H9 (cell line): ENCODE results near the gene COX7B2. TPM values are rescaled to one million over a fixed set of nuclear protein-coding genes. Genes with fewer than 3 reads are reported as not detected.

ENCODE experiments used
- DNase-seq: peaks from one replicate; pipeline ENCODE4 v3.0.0-alpha.2; 2017
- H2AFZ ChIP-seq: one replicate; pipeline ENCODE4 v1.6.1; 2013; ENCODE audit warnings: mild to moderate bottlenecking, low read length, control low read depth, moderate library complexity
- H2AK5ac ChIP-seq: 2 replicates; pipeline ENCODE4 v1.6.1; 2013; ENCODE audit warnings: low read length, control low read depth, mixed read lengths; ENCODE audit not compliant: insufficient read length
- H2BK120ac ChIP-seq: one replicate; pipeline ENCODE4 v1.6.1; 2013; ENCODE audit warnings: low read depth, mild to moderate bottlenecking, low read length, control low read depth, inconsistent platforms; ENCODE audit not compliant: poor library complexity, severe bottlenecking
- H2BK12ac ChIP-seq: 2 replicates; pipeline ENCODE4 v1.6.1; 2013; ENCODE audit warnings: low read length, control low read depth, mixed read lengths, low read depth; ENCODE audit not compliant: insufficient read length
- H2BK15ac ChIP-seq: 2 replicates; pipeline ENCODE4 v1.6.1; 2013; ENCODE audit warnings: low read depth, low read length, control low read depth
- H2BK20ac ChIP-seq: one replicate; pipeline ENCODE4 v1.6.1; 2013; ENCODE audit warnings: low read depth, mild to moderate bottlenecking, low read length, control low read depth, inconsistent platforms; ENCODE audit not compliant: poor library complexity, severe bottlenecking
- H2BK5ac ChIP-seq: 2 replicates; pipeline ENCODE4 v1.6.1; 2013; ENCODE audit warnings: low read length, control low read depth, mixed read lengths; ENCODE audit not compliant: insufficient read length
- H3K14ac ChIP-seq: 2 replicates; pipeline ENCODE4 v1.6.1; 2013; ENCODE audit warnings: low read length, control low read depth; ENCODE audit not compliant: insufficient read depth
- H3K18ac ChIP-seq: 2 replicates; pipeline ENCODE4 v1.6.1; 2013; ENCODE audit warnings: low read depth, mild to moderate bottlenecking, mixed read lengths, low read length, control low read depth; ENCODE audit not compliant: insufficient read length
- H3K23ac ChIP-seq: 2 replicates; pipeline ENCODE4 v1.6.1; 2013; ENCODE audit warnings: low read length, control low read depth, mixed read lengths, low read depth; ENCODE audit not compliant: insufficient read length
- H3K23me2 ChIP-seq: 2 replicates; pipeline ENCODE4 v1.6.1; 2013; ENCODE audit warnings: low read depth, mild to moderate bottlenecking, mixed read lengths, low read length, control low read depth; ENCODE audit not compliant: insufficient read length, poor library complexity, severe bottlenecking
- H3K27ac ChIP-seq: 2 replicates; pipeline ENCODE4 v1.5.1; 2013; ENCODE audit warnings: low read length, control low read depth, mixed read lengths, low read depth; ENCODE audit not compliant: insufficient read length
- H3K27me3 ChIP-seq: 2 replicates; pipeline ENCODE4 v1.6.1; 2013; ENCODE audit warnings: low read length, control low read depth, inconsistent platforms; ENCODE audit not compliant: insufficient read depth
- H3K4ac ChIP-seq: 2 replicates; pipeline ENCODE4 v1.6.1; 2013; ENCODE audit warnings: low read depth, mild to moderate bottlenecking, control low read depth, inconsistent platforms, low read length, moderate library complexity
- H3K4me1 ChIP-seq: 2 replicates; pipeline ENCODE4 v1.6.1; 2013; ENCODE audit warnings: low read length, control low read depth, inconsistent platforms; ENCODE audit not compliant: insufficient read depth
- H3K4me2 ChIP-seq: 2 replicates; pipeline ENCODE4 v1.6.1; 2013; ENCODE audit warnings: low read length, control low read depth, mixed read lengths; ENCODE audit not compliant: insufficient read length, insufficient read depth
- H3K56ac ChIP-seq: 2 replicates; pipeline ENCODE4 v1.6.1; 2013; ENCODE audit warnings: low read depth, mild to moderate bottlenecking, mixed read lengths, low read length, control low read depth; ENCODE audit not compliant: insufficient read length
- H3K79me1 ChIP-seq: 2 replicates; pipeline ENCODE4 v1.6.1; 2013; ENCODE audit warnings: low read depth, mild to moderate bottlenecking, moderate library complexity, low read length, control low read depth, inconsistent platforms; ENCODE audit not compliant: insufficient read depth, poor library complexity, severe bottlenecking
- H3K79me2 ChIP-seq: 2 replicates; pipeline ENCODE4 v1.6.1; 2013; ENCODE audit warnings: low read length, control low read depth, inconsistent platforms; ENCODE audit not compliant: insufficient read depth
- H3K9ac ChIP-seq: 2 replicates; pipeline ENCODE4 v1.6.1; 2013; ENCODE audit warnings: low read length, control low read depth, mixed read lengths; ENCODE audit not compliant: insufficient read length; ENCODE audit errors: extremely low read depth
- H3K9me3 ChIP-seq: one replicate; pipeline ENCODE4 v1.6.1; 2013; ENCODE audit warnings: low read depth, low read length, inconsistent platforms; ENCODE audit not compliant: control insufficient read depth
- H3T11ph ChIP-seq: one replicate; pipeline ENCODE4 v1.6.1; 2013; ENCODE audit warnings: mild to moderate bottlenecking, low read length, control low read depth, inconsistent platforms
- H4K20me1 ChIP-seq: one replicate; pipeline ENCODE4 v1.6.1; 2013; ENCODE audit not compliant: control insufficient read depth, insufficient read length, insufficient read depth
- H4K5ac ChIP-seq: 2 replicates; pipeline ENCODE4 v1.6.1; 2013; ENCODE audit warnings: low read depth, mild to moderate bottlenecking, mixed read lengths, low read length, control low read depth; ENCODE audit not compliant: insufficient read length
- H4K8ac ChIP-seq: replicated peaks from 2 replicates; pipeline ENCODE4 v1.6.1; 2013; ENCODE audit warnings: low read length, control low read depth, mixed read lengths, low read depth; ENCODE audit not compliant: insufficient read length
- H4K91ac ChIP-seq: 2 replicates; pipeline ENCODE4 v1.6.1; 2013; ENCODE audit warnings: low read depth, mild to moderate bottlenecking, moderate library complexity, mixed read lengths, low read length, control low read depth; ENCODE audit not compliant: insufficient read length
- H3K27ac Mint-ChIP-seq, 3 experiments: 2 replicates in 2 of 3; 3 replicates in 1 of 3; pipeline ENCODE4 v1.8.0; 2020 to 2021; ENCODE audit warnings: mixed read lengths in 3 of 3, mild to moderate bottlenecking in 1 of 3, moderate library complexity in 1 of 3
- H3K27me3 Mint-ChIP-seq: 2 replicates; pipeline ENCODE4 v1.8.0; 2021; ENCODE audit warnings: low read depth, mild to moderate bottlenecking, moderate library complexity, mixed read lengths
- H3K36me3 Mint-ChIP-seq, 3 experiments: 2 replicates in 2 of 3; 3 replicates in 1 of 3; pipeline ENCODE4 v1.8.0; 2020 to 2021; ENCODE audit warnings: low read depth in 3 of 3, mixed read lengths in 3 of 3; ENCODE audit not compliant: insufficient read depth in 1 of 3
- H3K4me1 Mint-ChIP-seq, 2 experiments: 2 replicates each; pipeline ENCODE4 v1.8.0; 2020; ENCODE audit warnings: mixed read lengths in 2 of 2
- H3K4me3 Mint-ChIP-seq, 2 experiments: 2 replicates in 1 of 2; 3 replicates in 1 of 2; pipeline ENCODE4 v1.8.0; 2020 to 2021; ENCODE audit warnings: mild to moderate bottlenecking in 2 of 2, mixed read lengths in 2 of 2, moderate library complexity in 1 of 2
- H3K9me3 Mint-ChIP-seq, 2 experiments: 2 replicates in 1 of 2; 3 replicates in 1 of 2; pipeline ENCODE4 v1.8.0; 2020; ENCODE audit warnings: mild to moderate bottlenecking in 2 of 2, mixed read lengths in 2 of 2, moderate library complexity in 1 of 2
- whole genome bisulfite sequencing: extraction: QIAGEN DNeasy Blood & Tissue Kit; methylation state at CpG from one replicate; pipeline ENCODE4 v1.1.7; 2013; ENCODE audit warnings: missing lambda C conversion rate, low lambda C conversion rate, mixed read lengths; ENCODE audit not compliant: insufficient read length; ENCODE audit errors: extremely low coverage; 5-methylcytosine and 5-hydroxymethylcytosine counted together
- total RNA-seq: library from RNA; stranded (reverse); gene quantifications from 2 replicates; pipeline ENCODE4 v1.2.1, GENCODE V29; 2021
- TF ChIP-seq, protein P1 (sequence below): fragments of 200-600 bp; sonication (generic); conservative IDR thresholded peaks from 3 replicates; pipeline ENCODE4 v1.8.0; 2021; ENCODE audit warnings: antibody characterized with exemption, mild to moderate bottlenecking

COX7B2 gene
- total RNA-seq, 1 experiment from 2014 or later, result not detected

GRCh38 chr4:46937493-46937892 is 28.4 kb upstream of the COX7B2 start:
- Mint-ChIP-seq H3K4me3 (no peak overlapping the region), H3K36me3 (no peaks in the 10 kb centered on the region), H3K27ac (no peak overlapping the region), H3K27me3 (no peaks in the 10 kb centered on the region), H3K4me1 (no peaks in the 10 kb centered on the region), H3K9me3 (no peaks in the 10 kb centered on the region)
- Histone ChIP-seq H3K23ac (no peak overlapping the region), H3K18ac (no peak overlapping the region), H2AFZ (no peak overlapping the region), H2BK20ac (no peak overlapping the region), H2BK120ac (no peak overlapping the region), H3K79me1 (no peaks in the 10 kb centered on the region), H3K56ac (no peak overlapping the region), H3K27me3 (no peaks in the 10 kb centered on the region), H3K9me3 (no peaks in the 10 kb centered on the region), H2BK5ac (no peak overlapping the region), H3K4me2 (no peak overlapping the region), H3T11ph (no peak overlapping the region), H2AK5ac (no peak overlapping the region), H3K79me2 (no peaks in the 10 kb centered on the region), H3K4ac (no peak overlapping the region), H2BK15ac (no peak overlapping the region), H3K23me2 (no peaks in the 10 kb centered on the region), H2BK12ac (no peak overlapping the region), H4K8ac (no peak overlapping the region), H4K91ac (no peak overlapping the region), H4K5ac (no peak overlapping the region), H3K9ac (no peak overlapping the region), H3K14ac (no peak overlapping the region), H4K20me1 (no peaks in the 10 kb centered on the region), H3K27ac (no peak overlapping the region), H3K4me1 (no peaks in the 10 kb centered on the region)
- TF ChIP-seq, protein P1, sequence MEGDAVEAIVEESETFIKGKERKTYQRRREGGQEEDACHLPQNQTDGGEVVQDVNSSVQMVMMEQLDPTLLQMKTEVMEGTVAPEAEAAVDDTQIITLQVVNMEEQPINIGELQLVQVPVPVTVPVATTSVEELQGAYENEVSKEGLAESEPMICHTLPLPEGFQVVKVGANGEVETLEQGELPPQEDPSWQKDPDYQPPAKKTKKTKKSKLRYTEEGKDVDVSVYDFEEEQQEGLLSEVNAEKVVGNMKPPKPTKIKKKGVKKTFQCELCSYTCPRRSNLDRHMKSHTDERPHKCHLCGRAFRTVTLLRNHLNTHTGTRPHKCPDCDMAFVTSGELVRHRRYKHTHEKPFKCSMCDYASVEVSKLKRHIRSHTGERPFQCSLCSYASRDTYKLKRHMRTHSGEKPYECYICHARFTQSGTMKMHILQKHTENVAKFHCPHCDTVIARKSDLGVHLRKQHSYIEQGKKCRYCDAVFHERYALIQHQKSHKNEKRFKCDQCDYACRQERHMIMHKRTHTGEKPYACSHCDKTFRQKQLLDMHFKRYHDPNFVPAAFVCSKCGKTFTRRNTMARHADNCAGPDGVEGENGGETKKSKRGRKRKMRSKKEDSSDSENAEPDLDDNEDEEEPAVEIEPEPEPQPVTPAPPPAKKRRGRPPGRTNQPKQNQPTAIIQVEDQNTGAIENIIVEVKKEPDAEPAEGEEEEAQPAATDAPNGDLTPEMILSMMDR, result peak; percentile 60
- DNase-seq, result no peak
- no CpG with 5 or more reads among the region's 1 CpG for WGBS
